Stimulated activated naive CD8-positive, alpha-beta T cell treated with anti-CD3 and anti-CD28 coated beads, Interleukin-15, Interleukin-2, amounts not matched to agents 100 ng/mL and 50 ng/mL, for 24 hours (primary cell): ENCODE results near the gene FBF1.

Experiments
- H3K27ac Mint-ChIP-seq: one replicate; pipeline ENCODE4 v1.8.0; 2021; ENCODE audit warnings: mild to moderate bottlenecking, mixed read lengths
- H3K27me3 Mint-ChIP-seq: one replicate; pipeline ENCODE4 v1.8.0; 2021; ENCODE audit warnings: mixed read lengths
- H3K36me3 Mint-ChIP-seq: one replicate; pipeline ENCODE4 v1.8.0; 2021; ENCODE audit warnings: low read depth, mixed read lengths
- H3K4me1 Mint-ChIP-seq: one replicate; pipeline ENCODE4 v1.8.0; 2021; ENCODE audit warnings: low read depth, mixed read lengths
- H3K4me3 Mint-ChIP-seq: one replicate; pipeline ENCODE4 v1.8.0; 2021; ENCODE audit warnings: mild to moderate bottlenecking, mixed read lengths
- H3K9me3 Mint-ChIP-seq: one replicate; pipeline ENCODE4 v1.8.0; 2021; ENCODE audit warnings: mixed read lengths

The FBF1 gene

GRCh38 chr17:75931062-75931461 lies 9.8 kb downstream of the FBF1 start:
- no peaks in the 10 kb centered on the region for H3K9me3 Mint-ChIP-seq
- no peaks in the 10 kb centered on the region for H3K4me1 Mint-ChIP-seq
- no peak overlapping the region for H3K27ac Mint-ChIP-seq
- no peak overlapping the region for H3K4me3 Mint-ChIP-seq
- H3K36me3 Mint-ChIP-seq, result peaks cover 4% of the 10 kb centered on the region
- H3K27me3 Mint-ChIP-seq, result no peaks in the 10 kb centered on the region

- H3K4me3 Mint-ChIP-seq, result no peak overlapping the region
- peaks cover 6% of the 10 kb centered on the region for H3K36me3 Mint-ChIP-seq
- no peaks in the 10 kb centered on the region for H3K4me1 Mint-ChIP-seq
- H3K27me3 Mint-ChIP-seq, result no peaks in the 10 kb centered on the region
- no peaks in the 10 kb centered on the region for H3K9me3 Mint-ChIP-seq
- H3K27ac Mint-ChIP-seq, result no peak overlapping the region
Observed at GRCh38 chr17:75927286-75927922, 13.4 kb downstream of the FBF1 start.

GRCh38 chr17:75926456-75926855 lies 14.4 kb downstream of the FBF1 start:
- H3K4me1 Mint-ChIP-seq, result no peaks in the 10 kb centered on the region
- no peaks in the 10 kb centered on the region for H3K27me3 Mint-ChIP-seq
- H3K27ac Mint-ChIP-seq, result no peak overlapping the region
- H3K4me3 Mint-ChIP-seq, result no peak overlapping the region
- no peaks in the 10 kb centered on the region for H3K9me3 Mint-ChIP-seq
- peaks cover 6% of the 10 kb centered on the region for H3K36me3 Mint-ChIP-seq

GRCh38 chr17:75925912-75926311 lies 14.9 kb downstream of the FBF1 start:
- H3K27me3 Mint-ChIP-seq, result no peaks in the 10 kb centered on the region
- no peak overlapping the region for H3K4me3 Mint-ChIP-seq
- no peak overlapping the region for H3K27ac Mint-ChIP-seq
- no peaks in the 10 kb centered on the region for H3K9me3 Mint-ChIP-seq
- H3K36me3 Mint-ChIP-seq, result peaks cover 6% of the 10 kb centered on the region
- H3K4me1 Mint-ChIP-seq, result no peaks in the 10 kb centered on the region

- H3K9me3 Mint-ChIP-seq, result no peaks in the 10 kb centered on the region
- no peaks in the 10 kb centered on the region for H3K27me3 Mint-ChIP-seq
- H3K4me1 Mint-ChIP-seq, result no peaks in the 10 kb centered on the region
- H3K27ac Mint-ChIP-seq, result no peak overlapping the region
- H3K36me3 Mint-ChIP-seq, result peaks cover 6% of the 10 kb centered on the region
- H3K4me3 Mint-ChIP-seq, result no peak overlapping the region
Observed at GRCh38 chr17:75925103-75925502, 15.7 kb downstream of the FBF1 start.

- Mint-ChIP-seq H3K9me3 (no peaks in the 10 kb centered on the region), H3K4me3 (no peak overlapping the region), H3K27me3 (no peaks in the 10 kb centered on the region), H3K27ac (no peak overlapping the region), H3K36me3 (peaks cover 6% of the 10 kb centered on the region), H3K4me1 (no peaks in the 10 kb centered on the region)
Observed at GRCh38 chr17:75922963-75923874, 17.6 kb downstream of the FBF1 start.

GRCh38 chr17:75922173-75922961 lies 18.5 kb downstream of the FBF1 start:
- H3K9me3 Mint-ChIP-seq, result no peaks in the 10 kb centered on the region
- H3K36me3 Mint-ChIP-seq, result peaks cover 6% of the 10 kb centered on the region
- no peak overlapping the region for H3K27ac Mint-ChIP-seq
- H3K27me3 Mint-ChIP-seq, result no peaks in the 10 kb centered on the region
- no peaks in the 10 kb centered on the region for H3K4me1 Mint-ChIP-seq
- H3K4me3 Mint-ChIP-seq, result no peak overlapping the region

- no peaks in the 10 kb centered on the region for H3K9me3 Mint-ChIP-seq
- H3K27me3 Mint-ChIP-seq, result no peaks in the 10 kb centered on the region
- H3K36me3 Mint-ChIP-seq, result peaks cover 9% of the 10 kb centered on the region
- H3K27ac Mint-ChIP-seq, result no peak overlapping the region
- H3K4me3 Mint-ChIP-seq, result no peak overlapping the region
- no peaks in the 10 kb centered on the region for H3K4me1 Mint-ChIP-seq
Observed at GRCh38 chr17:75921596-75921995, 19.2 kb downstream of the FBF1 start.

GRCh38 chr17:75920045-75920560 lies 20.7 kb downstream of the FBF1 start:
- no peaks in the 10 kb centered on the region for H3K4me1 Mint-ChIP-seq
- H3K36me3 Mint-ChIP-seq, result peaks cover 3% of the 10 kb centered on the region
- H3K4me3 Mint-ChIP-seq, result no peak overlapping the region
- no peaks in the 10 kb centered on the region for H3K27me3 Mint-ChIP-seq
- no peak overlapping the region for H3K27ac Mint-ChIP-seq
- no peaks in the 10 kb centered on the region for H3K9me3 Mint-ChIP-seq

- Mint-ChIP-seq H3K27ac (no peak overlapping the region), H3K4me1 (no peaks in the 10 kb centered on the region), H3K4me3 (no peak overlapping the region), H3K27me3 (no peaks in the 10 kb centered on the region), H3K9me3 (no peaks in the 10 kb centered on the region), H3K36me3 (peaks cover 8% of the 10 kb centered on the region)
Observed at GRCh38 chr17:75919611-75920010, 21.2 kb downstream of the FBF1 start.

- no peaks in the 10 kb centered on the region for H3K27me3 Mint-ChIP-seq
- no peaks in the 10 kb centered on the region for H3K4me1 Mint-ChIP-seq
- no peak overlapping the region for H3K4me3 Mint-ChIP-seq
- H3K36me3 Mint-ChIP-seq, result peaks cover 12% of the 10 kb centered on the region
- no peaks in the 10 kb centered on the region for H3K9me3 Mint-ChIP-seq
- no peak overlapping the region for H3K27ac Mint-ChIP-seq
Observed at GRCh38 chr17:75917917-75918445, 22.9 kb downstream of the FBF1 start.

- H3K27ac Mint-ChIP-seq, result no peak overlapping the region
- H3K4me3 Mint-ChIP-seq, result no peak overlapping the region
- no peaks in the 10 kb centered on the region for H3K4me1 Mint-ChIP-seq
- H3K27me3 Mint-ChIP-seq, result no peaks in the 10 kb centered on the region
- H3K9me3 Mint-ChIP-seq, result no peaks in the 10 kb centered on the region
- H3K36me3 Mint-ChIP-seq, result peaks cover 12% of the 10 kb centered on the region
Observed at GRCh38 chr17:75917141-75917916, 23.5 kb downstream of the FBF1 start.

GRCh38 chr17:75915268-75915667 lies 25.6 kb downstream of the FBF1 start:
- H3K27ac Mint-ChIP-seq, result no peak overlapping the region
- H3K9me3 Mint-ChIP-seq, result no peaks in the 10 kb centered on the region
- no peak overlapping the region for H3K4me3 Mint-ChIP-seq
- H3K36me3 Mint-ChIP-seq, result peaks cover 12% of the 10 kb centered on the region
- H3K27me3 Mint-ChIP-seq, result no peaks in the 10 kb centered on the region
- H3K4me1 Mint-ChIP-seq, result no peaks in the 10 kb centered on the region

- H3K9me3 Mint-ChIP-seq, result no peaks in the 10 kb centered on the region
- H3K36me3 Mint-ChIP-seq, result peaks cover 12% of the 10 kb centered on the region
- no peak overlapping the region for H3K27ac Mint-ChIP-seq
- H3K27me3 Mint-ChIP-seq, result no peaks in the 10 kb centered on the region
- no peak overlapping the region for H3K4me3 Mint-ChIP-seq
- no peaks in the 10 kb centered on the region for H3K4me1 Mint-ChIP-seq
Observed at GRCh38 chr17:75914643-75915267, 26.1 kb downstream of the FBF1 start.
